IMR-90 (cell line): Measurements from ENCODE around the gene SUV39H1. TPM values are rescaled to one million over a fixed set of nuclear protein-coding genes. Genes with fewer than 3 reads are reported as not detected.
"Not testable (repeated sequence)": the region's sequence is repeated elsewhere in the genome, so short reads cannot be mapped to it uniquely, and the experiment has no call there.

Source experiments
- ATAC-seq: fragments of 200-7000 bp; cut with Tn5 transposase; 2 replicates; pipeline ENCODE4 v1.9.1; 2020; ENCODE audit warnings: low read depth, mild to moderate bottlenecking, moderate library complexity
- BruUV-seq: library from RNA; stranded (reverse); fragments of 400-500 nt; replicated peaks from 2 replicates; lab custom pipeline; 2021; lab: Mats Ljungman, UMichigan
- CTCF ChIA-PET: fragments of 300-600 bp; formaldehyde crosslinking; extraction: SDS; loops from one replicate; lab custom pipeline; 2021; ENCODE audit warnings: antibody characterized with exemption; lab: Yijun Ruan, JAX
- POLR2A ChIA-PET: fragments of 300-600 bp; sonication (Branson Sonifier 250); formaldehyde crosslinking; loops from one replicate; lab custom pipeline; 2022; ENCODE audit warnings: antibody characterized with exemption; ENCODE audit not compliant: unreplicated experiment; lab: Charles Lee
- DNase-seq: peaks from one replicate; pipeline ENCODE4 v3.0.0; 2013
- H2AFZ ChIP-seq: replicated peaks from 2 replicates; pipeline ENCODE3; 2013; ENCODE audit warnings: low read length, mild to moderate bottlenecking; ENCODE audit not compliant: poor library complexity
- H2AK5ac ChIP-seq: 2 replicates; pipeline ENCODE4 v1.6.1; 2013; ENCODE audit warnings: low read depth, low read length, inconsistent platforms
- H2AK9ac ChIP-seq: replicated peaks from 2 replicates; pipeline ENCODE3; 2013; ENCODE audit warnings: mild to moderate bottlenecking, low read depth, low read length, moderate library complexity; ENCODE audit not compliant: poor library complexity
- H2BK120ac ChIP-seq: 2 replicates; pipeline ENCODE4 v1.6.1; 2013; ENCODE audit warnings: low read depth, low read length, inconsistent platforms
- H2BK15ac ChIP-seq: 3 replicates; pipeline ENCODE4 v1.6.1; 2013; ENCODE audit warnings: low read depth, low read length, inconsistent platforms
- H2BK20ac ChIP-seq: 2 replicates; pipeline ENCODE4 v1.6.1; 2013; ENCODE audit warnings: low read depth, mild to moderate bottlenecking, inconsistent platforms, low read length, moderate library complexity
- H2BK5ac ChIP-seq: 2 replicates; pipeline ENCODE4 v1.6.1; 2013; ENCODE audit warnings: mild to moderate bottlenecking, low read depth, low read length, inconsistent platforms; ENCODE audit not compliant: poor library complexity, severe bottlenecking
- H3K14ac ChIP-seq: replicated peaks from 2 replicates; pipeline ENCODE4 v1.6.1; 2013; ENCODE audit warnings: low read depth, low read length, inconsistent platforms
- H3K18ac ChIP-seq: 2 replicates; pipeline ENCODE4 v1.6.1; 2013; ENCODE audit warnings: low read depth, low read length, control low read depth
- H3K23ac ChIP-seq: 2 replicates; pipeline ENCODE4 v1.6.1; 2013; ENCODE audit warnings: low read depth, low read length, inconsistent platforms
- H3K27ac ChIP-seq: 2 replicates; pipeline ENCODE4 v1.5.1; 2013; ENCODE audit warnings: mild to moderate bottlenecking, control low read depth, low read length; ENCODE audit not compliant: insufficient read depth
- H3K27me3 ChIP-seq: 2 replicates; pipeline ENCODE4 v1.6.1; 2013; ENCODE audit warnings: low read length; ENCODE audit not compliant: control insufficient read depth, insufficient read depth
- H3K36me3 ChIP-seq: 2 replicates; pipeline ENCODE4 v1.6.1; 2013; ENCODE audit warnings: low read length, mixed read lengths; ENCODE audit not compliant: control insufficient read depth, insufficient read depth
- H3K4ac ChIP-seq: 2 replicates; pipeline ENCODE4 v1.6.1; 2013; ENCODE audit warnings: low read depth, low read length, inconsistent platforms
- H3K4me1 ChIP-seq: 2 replicates; pipeline ENCODE4 v1.6.1; 2013; ENCODE audit warnings: low read length, mixed read lengths; ENCODE audit not compliant: control insufficient read depth, insufficient read depth
- H3K4me2 ChIP-seq: 2 replicates; pipeline ENCODE4 v1.6.1; 2013; ENCODE audit warnings: low read depth, mild to moderate bottlenecking, control low read depth, low read length, moderate library complexity
- H3K4me3 ChIP-seq: 2 replicates; pipeline ENCODE4 v1.5.1; 2013; ENCODE audit warnings: low read depth, mild to moderate bottlenecking, control low read depth, low read length, moderate library complexity; ENCODE audit not compliant: insufficient read depth
- H3K56ac ChIP-seq: 2 replicates; pipeline ENCODE4 v1.6.1; 2013; ENCODE audit warnings: low read length, inconsistent platforms; ENCODE audit not compliant: insufficient read depth; ENCODE audit errors: extremely low read depth
- H3K79me1 ChIP-seq, 2 experiments: 2 replicates each; pipeline ENCODE4 v1.6.1; 2013; ENCODE audit warnings: low read length in 2 of 2, inconsistent platforms in 1 of 2, low read depth in 1 of 2
- H3K9ac ChIP-seq: 2 replicates; pipeline ENCODE4 v1.6.1; 2013; ENCODE audit warnings: low read depth, low read length, control low read depth
- H3K9me1 ChIP-seq: 2 replicates; pipeline ENCODE4 v1.6.1; 2013; ENCODE audit warnings: low read length, inconsistent platforms; ENCODE audit not compliant: insufficient read depth
- H3K9me3 ChIP-seq: 2 replicates; pipeline ENCODE4 v1.6.1; 2013; ENCODE audit warnings: low read length; ENCODE audit not compliant: control insufficient read depth, insufficient read depth
- H4K20me1 ChIP-seq: 2 replicates; pipeline ENCODE4 v1.6.1; 2013; ENCODE audit warnings: low read length, inconsistent platforms; ENCODE audit not compliant: insufficient read depth
- H4K5ac ChIP-seq: 2 replicates; pipeline ENCODE4 v1.6.1; 2013; ENCODE audit warnings: mild to moderate bottlenecking, low read depth, low read length, control low read depth
- H4K8ac ChIP-seq, 2 experiments: 2 replicates each; pipeline ENCODE4 v1.6.1; 2013; ENCODE audit warnings: low read depth in 2 of 2, low read length in 2 of 2, control low read depth in 1 of 2, inconsistent platforms in 1 of 2
- H4K91ac ChIP-seq: 2 replicates; pipeline ENCODE4 v1.6.1; 2013; ENCODE audit warnings: low read depth, low read length, inconsistent platforms; ENCODE audit not compliant: insufficient read depth
- FOS ChIP-seq: fragments of 150-350 bp; IDR thresholded peaks from 2 replicates; pipeline ENCODE4 v1.6.1; 2016; ENCODE audit warnings: low read depth, low read length
- POLR2A ChIP-seq: IDR thresholded peaks from 2 replicates; pipeline ENCODE4 v1.6.1; 2012; ENCODE audit warnings: mild to moderate bottlenecking, low read depth, low read length
- SMC3 ChIP-seq: fragments of 150-350 bp; IDR thresholded peaks from 2 replicates; pipeline ENCODE4 v1.6.1; 2016; ENCODE audit warnings: low read depth, mild to moderate bottlenecking, antibody characterized with exemption, low read length, moderate library complexity
- WGBS, 2 experiments: methylation state at CpG; one replicate each; pipeline versions ENCODE4 v1.1.5 to v1.1.7; 2013; ENCODE audit warnings: missing lambda C conversion rate in 2 of 2; ENCODE audit not compliant: insufficient read length in 1 of 2; ENCODE audit errors: extremely low coverage in 2 of 2; 5-methylcytosine and 5-hydroxymethylcytosine counted together
- dilution Hi-C: fragments of 300-500 bp; cut with HindIII; formaldehyde crosslinking; loops from one replicate; pipeline ENCODE4 v1.14.3; 2018; ENCODE audit warnings: low sequenced_read_pairs; ENCODE audit not compliant: unreplicated experiment
- in situ Hi-C: fragments of 300-500 bp; cut with MboI; formaldehyde crosslinking; loops from 3 replicates; pipeline ENCODE4 v1.14.3; 2019; ENCODE audit warnings: low sequenced_read_pairs, inconsistent platforms, mixed read lengths
- intact Hi-C: fragments of 100-400 bp; cut with micrococcal nuclease; formaldehyde crosslinking; loops from 2 replicates; pipeline ENCODE4 v1.10.0; 2022
- polyA plus RNA-seq, 3 experiments: library from polyadenylated mRNA; depleted of rRNA; stranded (reverse); fragments of >200 nt; gene quantifications; 2 replicates each; pipeline ENCODE4 v1.2.3, GENCODE V29; 2012; ENCODE audit warnings: low replicate concordance in 1 of 3
- total RNA-seq: library from RNA; depleted of rRNA; stranded (reverse); fragments of >200 nt; gene quantifications from 2 replicates; pipeline ENCODE4 v1.2.3, GENCODE V29; 2012

Gene SUV39H1
- total and polyA plus RNA-seq, 2 of the 4 experiments (the other 2 are of a cell fraction) = 6.6 to 8.6 TPM

DNA sequence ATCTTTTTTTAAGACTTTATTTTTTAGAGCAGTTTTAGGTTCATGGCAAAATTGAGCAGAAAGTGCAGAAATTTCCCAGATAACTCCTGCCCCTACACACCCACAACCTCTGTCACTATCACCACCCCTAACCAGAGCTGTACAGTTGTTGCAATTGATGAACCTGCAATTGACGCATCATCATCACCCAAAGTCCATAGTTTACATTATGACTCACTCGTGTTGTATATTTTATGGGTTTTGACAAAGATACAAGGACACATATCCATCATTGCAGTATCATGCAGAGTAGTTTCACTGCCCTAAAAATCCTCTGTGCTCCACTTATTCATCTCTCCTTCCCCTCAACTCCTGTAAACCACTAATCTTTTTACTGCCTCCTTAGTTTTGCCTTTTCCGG lies 47.4 kb upstream of the SUV39H1 start:
- dilution Hi-C loops = no loop called here
- TF ChIP-seq POLR2A = no peak
- TF ChIP-seq SMC3 = no peak
- TF ChIP-seq FOS = 0 out of 2 replicates have a peak, but pooled peaks have one; percentile 15
- H3K56ac ChIP-seq = no peak overlapping the region
- H4K20me1 ChIP-seq = no peaks in the 10 kb centered on the region
- H3K27me3 ChIP-seq = peaks cover 6% of the 10 kb centered on the region
- BruUV-seq = no TSS peak
- H3K4ac ChIP-seq = no peak overlapping the region
- WGBS, 2 experiments = no CpG with 5 or more reads among the region's 3 CpGs
- no peak overlapping the region for H2BK5ac ChIP-seq
- H3K9me3 ChIP-seq = no peaks in the 10 kb centered on the region
- H4K91ac ChIP-seq = no peak overlapping the region
- H3K4me3 ChIP-seq = no peak overlapping the region
- no peak overlapping the region for H3K4me2 ChIP-seq
- H3K4me1 ChIP-seq = no peaks in the 10 kb centered on the region
- no peaks in the 10 kb centered on the region for H3K79me1 ChIP-seq
- no peaks in the 10 kb centered on the region for H3K36me3 ChIP-seq
- no peak overlapping the region for H3K23ac ChIP-seq
- H2BK15ac ChIP-seq = no peak overlapping the region
- H4K8ac ChIP-seq = no peak overlapping the region
- H2BK120ac ChIP-seq = no peak overlapping the region
- POLR2A ChIA-PET = no interaction called here
- CTCF ChIA-PET = interaction anchor here (1.0 kb wide), 1 partner anchor 18 kb away, joined by 3 read pairs; no protein-coding TSS in a partner anchor
- no peak overlapping the region for H3K27ac ChIP-seq
- no peak overlapping the region for H2AFZ ChIP-seq
- H3K14ac ChIP-seq = no peak overlapping the region
- H2BK20ac ChIP-seq = no peak overlapping the region
- no peaks in the 10 kb centered on the region for H3K9me1 ChIP-seq
- H3K18ac ChIP-seq = no peak overlapping the region
- H2AK9ac ChIP-seq = no peak overlapping the region
- H3K9ac ChIP-seq = no peak overlapping the region
- H2AK5ac ChIP-seq = no peak overlapping the region
- in situ Hi-C loops = no loop called here
- ATAC-seq (no peak), DNase-seq (peak; percentile 7)
- intact Hi-C loops = loop anchor here (2.0 to 10.0 kb wide), 2 partner anchors 268 to 296 kb away; no protein-coding TSS in a partner anchor
- H4K5ac ChIP-seq = no peak overlapping the region

DNA sequence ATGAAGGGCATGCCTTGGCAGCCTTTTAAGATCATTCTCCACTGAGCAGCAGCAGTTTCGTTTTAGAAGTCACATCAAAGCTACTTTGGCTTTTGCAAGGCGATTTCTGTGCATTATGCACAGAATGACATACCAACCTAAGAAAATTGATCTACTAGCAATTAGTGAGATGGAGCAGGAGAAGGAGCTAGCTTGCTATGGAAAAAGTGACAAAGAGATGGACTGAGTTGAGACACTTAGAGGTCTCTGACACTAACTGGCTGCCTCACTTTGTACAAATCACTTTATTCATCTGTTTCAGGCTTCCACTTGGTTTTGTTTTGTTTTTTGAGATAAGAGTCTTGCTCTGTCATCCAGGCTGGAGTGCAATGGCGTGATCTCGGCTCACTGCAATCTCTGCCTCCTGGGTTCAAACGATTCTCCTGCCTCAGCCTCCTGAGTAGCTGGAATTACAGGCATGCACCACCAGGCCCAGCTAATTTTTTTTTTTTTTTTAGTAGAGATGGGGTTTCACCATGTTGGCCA lies 44.4 kb upstream of the SUV39H1 start:
- H4K20me1 ChIP-seq, in situ Hi-C loops, H4K8ac ChIP-seq, POLR2A ChIA-PET, H3K4me1 ChIP-seq, H3K18ac ChIP-seq, H2BK120ac ChIP-seq, H3K36me3 ChIP-seq, H3K23ac ChIP-seq, H3K14ac ChIP-seq, H3K79me1 ChIP-seq, BruUV-seq, H2AK5ac ChIP-seq, dilution Hi-C loops, H3K56ac ChIP-seq, H3K9ac ChIP-seq, CTCF ChIA-PET, H3K4me2 ChIP-seq, H3K27ac ChIP-seq, H2AK9ac ChIP-seq, H2BK20ac ChIP-seq, H3K4ac ChIP-seq, H3K9me1 ChIP-seq, H3K4me3 ChIP-seq, H2BK15ac ChIP-seq, DNase-seq, H2BK5ac ChIP-seq, ATAC-seq, H2AFZ ChIP-seq, H4K91ac ChIP-seq, intact Hi-C loops, H3K9me3 ChIP-seq, H4K5ac ChIP-seq: not testable (repeated sequence)
- WGBS, 2 experiments = no CpG with 5 or more reads among the region's 5 CpGs
- peaks cover 11% of the 10 kb centered on the region for H3K27me3 ChIP-seq
